Subcutaneous adipose tissue (tissue), 4 donors: Measurements from ENCODE around the gene HESX1. TPM values are rescaled to one million over a fixed set of nuclear protein-coding genes. Genes with fewer than 3 reads are reported as not detected.

Experiments used
- CTCF ChIP-seq: fragments of 450-650 bp; IDR thresholded peaks from one replicate; pipeline ENCODE4 v1.5.1; 2016; ENCODE audit warnings: low read depth, mild to moderate bottlenecking, control low read depth, antibody characterized with exemption, moderate library complexity
- total RNA-seq, 4 donors: library from RNA; depleted of rRNA; stranded (reverse); fragments of >200 nt; gene quantifications; one replicate each; pipeline ENCODE4 v1.1.0, GENCODE V29; 2016

The HESX1 gene
- total RNA-seq, 4 donors from 2014 or later = 1.4 to 4.3 TPM; not detected in 2

GRCh38 chr3:57160765-57161538 is 38.8 kb downstream of the HESX1 start:
- TF ChIP-seq CTCF = no peak

- TF ChIP-seq CTCF = no peak
Measured at GRCh38 chr3:57160076-57160764, 39.6 kb downstream of the HESX1 start.

GRCh38 chr3:57158813-57159738 is 40.7 kb downstream of the HESX1 start:
- no peak for TF ChIP-seq CTCF

GRCh38 chr3:57158325-57158724 is 41.5 kb downstream of the HESX1 start:
- TF ChIP-seq CTCF = no peak

GRCh38 chr3:57157545-57157944 is 42.2 kb downstream of the HESX1 start:
- TF ChIP-seq CTCF = no peak

- no peak for TF ChIP-seq CTCF
Measured at GRCh38 chr3:57155310-57155643, 44.5 kb downstream of the HESX1 start.
